Uterus (tissue), 4 donors: ENCODE data around the gene UGT1A6. TPM values are rescaled to one million over a fixed set of nuclear protein-coding genes. Genes with fewer than 3 reads are reported as not detected.

Experiments
- DNase-seq, 2 donors: peaks; one replicate each; pipeline ENCODE4 v3.0.0-alpha.2; 2019 to 2020
- H3K27ac ChIP-seq, 2 donors: fragments of 200-600 bp; sonication (generic); 1 replicate in 1 of 2; 2 replicates in 1 of 2; pipeline ENCODE4 v1.5.1; 2016 to 2018
- H3K27me3 ChIP-seq, 2 donors: fragments of 200-600 bp; sonication (generic); one replicate each; pipeline ENCODE4 v1.5.1; 2018 to 2019; ENCODE audit warnings: control low read depth in 1 of 2
- H3K36me3 ChIP-seq, 2 donors: fragments of 200-600 bp; sonication (generic); one replicate each; pipeline ENCODE4 v1.5.1; 2019; ENCODE audit warnings: control low read depth in 1 of 2
- H3K4me1 ChIP-seq, 2 donors: fragments of 200-600 bp; sonication (generic); one replicate each; pipeline ENCODE4 v1.5.1; 2018 to 2019; ENCODE audit warnings: control low read depth in 1 of 2
- H3K4me3 ChIP-seq, 2 donors: fragments of 200-600 bp; sonication (generic); 1 replicate in 1 of 2; 2 replicates in 1 of 2; pipeline ENCODE4 v1.5.1; 2018 to 2019; ENCODE audit warnings: mild to moderate bottlenecking in 1 of 2
- H3K9me3 ChIP-seq, 2 donors: fragments of 200-600 bp; sonication (generic); one replicate each; pipeline ENCODE4 v1.5.1; 2019; ENCODE audit warnings: control low read depth in 1 of 2
- POLR2A ChIP-seq, 2 donors: fragments of 450-650 bp; IDR thresholded peaks; one replicate each; pipeline ENCODE4 v1.6.1; 2016; ENCODE audit warnings: antibody characterized with exemption in 2 of 2, mild to moderate bottlenecking in 1 of 2, moderate library complexity in 1 of 2
- intact Hi-C: fragments of 100-400 bp; cut with DNase I; formaldehyde crosslinking; loops from one replicate; pipeline ENCODE4 v1.15.1; 2023; ENCODE audit warnings: low total_unique reads
- total RNA-seq, 4 donors: library from RNA; depleted of rRNA in 3 of 4; stranded (reverse); fragments of >200 nt in 3 of 4; gene quantifications; one replicate each; pipeline versions ENCODE4 v1.1.0 to v1.2.4, GENCODE V29; 2014 to 2023
- TF ChIP-seq, protein P1 (sequence below), 4 experiments: fragments of 200-600 bp in 2 of 4; fragments of 450-650 bp in 2 of 4; sonication (generic) in 2 of 4; IDR thresholded peaks; one replicate each; pipeline ENCODE4 v1.5.1; 2016 to 2019; ENCODE audit warnings: antibody characterized with exemption in 4 of 4, mild to moderate bottlenecking in 2 of 4, moderate library complexity in 1 of 4
- donor health status: DM: yes; HTN: yes; CAD: no.

The UGT1A6 gene
- total RNA-seq, 4 donors from 2014 or later, result not detected

DNA sequence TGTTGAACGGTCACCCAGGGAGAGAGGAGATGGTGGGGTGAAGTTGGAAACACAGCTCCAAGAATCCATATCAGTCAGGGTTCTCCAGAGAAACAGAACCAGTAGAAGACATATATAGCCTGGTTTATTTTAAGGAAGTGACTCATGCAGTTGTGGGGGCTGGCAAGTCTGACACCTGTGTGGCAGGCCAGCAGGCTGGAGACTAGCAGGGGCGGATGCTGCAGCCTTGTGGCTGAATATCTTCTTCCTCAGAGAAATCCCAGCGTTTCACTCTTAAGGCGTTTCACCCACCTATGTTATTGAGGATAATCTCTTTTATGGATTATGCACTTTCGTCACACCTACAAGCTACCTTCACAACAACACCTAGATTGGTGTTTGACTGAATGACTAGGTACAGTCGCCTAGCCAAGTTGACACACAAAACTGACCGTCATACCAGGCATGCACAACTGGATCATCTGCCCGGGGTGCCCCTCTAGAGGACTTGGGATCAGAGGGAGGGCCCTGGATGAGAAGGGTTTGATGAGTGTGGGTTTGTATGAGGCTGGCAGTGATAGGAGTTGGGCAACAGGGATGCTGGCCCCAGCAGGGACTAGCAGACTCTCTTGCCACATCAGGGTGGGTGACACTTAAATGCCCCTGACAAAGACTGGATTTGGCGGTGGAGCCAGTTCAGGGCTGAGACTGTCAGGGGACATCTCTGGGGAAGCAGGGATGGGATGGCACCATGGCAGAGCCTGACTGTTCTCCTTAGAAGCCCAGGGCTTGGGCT lies 108.9 kb downstream of the UGT1A6 start:
- no peak for DNase-seq
- intact Hi-C loops, result no loop called here
- H3K27ac ChIP-seq, result no peak overlapping the region
- TF ChIP-seq POLR2A (IDR thresholded peaks at IDR 0.05), result no peak
- TF ChIP-seq, protein P1, sequence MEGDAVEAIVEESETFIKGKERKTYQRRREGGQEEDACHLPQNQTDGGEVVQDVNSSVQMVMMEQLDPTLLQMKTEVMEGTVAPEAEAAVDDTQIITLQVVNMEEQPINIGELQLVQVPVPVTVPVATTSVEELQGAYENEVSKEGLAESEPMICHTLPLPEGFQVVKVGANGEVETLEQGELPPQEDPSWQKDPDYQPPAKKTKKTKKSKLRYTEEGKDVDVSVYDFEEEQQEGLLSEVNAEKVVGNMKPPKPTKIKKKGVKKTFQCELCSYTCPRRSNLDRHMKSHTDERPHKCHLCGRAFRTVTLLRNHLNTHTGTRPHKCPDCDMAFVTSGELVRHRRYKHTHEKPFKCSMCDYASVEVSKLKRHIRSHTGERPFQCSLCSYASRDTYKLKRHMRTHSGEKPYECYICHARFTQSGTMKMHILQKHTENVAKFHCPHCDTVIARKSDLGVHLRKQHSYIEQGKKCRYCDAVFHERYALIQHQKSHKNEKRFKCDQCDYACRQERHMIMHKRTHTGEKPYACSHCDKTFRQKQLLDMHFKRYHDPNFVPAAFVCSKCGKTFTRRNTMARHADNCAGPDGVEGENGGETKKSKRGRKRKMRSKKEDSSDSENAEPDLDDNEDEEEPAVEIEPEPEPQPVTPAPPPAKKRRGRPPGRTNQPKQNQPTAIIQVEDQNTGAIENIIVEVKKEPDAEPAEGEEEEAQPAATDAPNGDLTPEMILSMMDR (IDR thresholded peaks at IDR 0.05), result no peak
- no peaks in the 10 kb centered on the region for H3K36me3 ChIP-seq
- no peaks in the 10 kb centered on the region for H3K27me3 ChIP-seq
- H3K9me3 ChIP-seq, result no peaks in the 10 kb centered on the region
- H3K4me3 ChIP-seq, result no peak overlapping the region
- H3K4me1 ChIP-seq, result no peaks in the 10 kb centered on the region

DNA sequence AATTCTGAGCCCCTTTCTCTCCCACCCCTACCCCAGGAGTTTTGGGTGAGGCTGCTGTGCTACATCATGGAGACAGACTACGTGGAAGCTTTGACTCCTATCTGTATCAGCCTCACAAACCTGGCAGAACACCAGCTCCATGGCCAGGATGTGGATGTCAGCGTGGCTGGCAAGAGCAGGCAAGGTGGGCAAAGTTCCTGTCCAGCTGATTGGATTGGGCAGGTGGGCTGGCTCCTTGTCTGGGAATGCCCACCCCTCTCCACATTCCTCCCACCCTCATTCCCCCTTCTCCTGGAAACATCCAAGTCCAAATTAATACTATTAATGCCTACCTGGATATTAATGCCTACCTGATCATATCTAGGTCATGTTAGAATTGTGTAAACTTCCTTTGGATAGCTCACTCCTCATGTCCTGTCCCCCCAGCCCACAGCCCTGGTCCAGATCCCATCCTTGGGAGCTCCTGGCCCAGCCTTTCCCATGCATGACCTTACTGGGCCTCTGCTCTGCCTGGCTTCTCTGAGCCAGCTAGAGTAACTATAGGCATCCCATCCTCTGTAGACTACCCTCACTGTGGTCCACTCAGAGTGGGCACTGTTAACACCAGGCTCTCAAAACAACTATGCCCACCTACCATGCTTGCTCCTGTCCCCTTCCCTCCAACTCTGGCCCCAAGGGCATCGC lies 109.6 kb downstream of the UGT1A6 start:
- Histone ChIP-seq H3K27ac (no peak overlapping the region), H3K4me1 (no peaks in the 10 kb centered on the region), H3K27me3 (no peaks in the 10 kb centered on the region), H3K36me3 (no peaks in the 10 kb centered on the region), H3K9me3 (no peaks in the 10 kb centered on the region), H3K4me3 (no peak overlapping the region)
- TF ChIP-seq, protein P1 (IDR thresholded peaks at IDR 0.05), result no peak
- TF ChIP-seq POLR2A (IDR thresholded peaks at IDR 0.05), result no peak
- intact Hi-C loops, result no loop called here
- DNase-seq, result no peak

DNA sequence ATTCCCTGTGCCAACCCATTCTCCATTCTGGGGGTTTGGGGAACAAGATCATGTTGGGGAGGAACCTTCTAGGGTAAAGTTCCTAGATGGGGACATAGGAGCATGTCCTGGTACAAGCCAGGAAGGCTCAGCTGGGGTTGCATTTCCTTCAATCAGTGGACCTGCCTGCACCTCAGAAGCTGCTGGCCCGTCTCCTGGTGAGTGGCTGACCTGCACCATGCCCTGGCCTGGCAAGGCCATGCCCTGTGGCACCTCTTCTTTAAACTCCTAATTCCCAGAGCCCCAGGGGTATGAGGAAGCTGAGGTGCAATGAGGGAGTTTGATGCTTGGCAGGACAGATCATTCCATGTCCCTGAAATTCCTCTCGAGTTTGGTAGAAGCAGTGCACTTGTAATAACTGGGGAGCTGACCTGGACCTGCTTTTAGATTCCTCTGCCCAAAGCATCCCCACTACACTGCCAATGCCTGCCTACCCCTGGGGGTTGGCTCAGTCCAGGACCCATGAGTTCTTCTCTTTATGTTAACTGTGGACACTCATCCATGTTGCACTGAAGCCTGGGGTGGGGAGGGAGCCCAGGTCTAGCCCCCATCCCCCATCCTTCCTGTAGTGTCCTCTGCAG lies 110.7 kb downstream of the UGT1A6 start:
- Histone ChIP-seq H3K36me3 (no peaks in the 10 kb centered on the region), H3K27me3 (no peaks in the 10 kb centered on the region), H3K9me3 (no peaks in the 10 kb centered on the region), H3K4me3 (no peak overlapping the region), H3K27ac (no peak overlapping the region), H3K4me1 (no peaks in the 10 kb centered on the region)
- intact Hi-C loops, result no loop called here
- TF ChIP-seq, protein P1 (IDR thresholded peaks at IDR 0.05), result no peak
- no peak for TF ChIP-seq POLR2A (IDR thresholded peaks at IDR 0.05)
- DNase-seq, result no peak

DNA sequence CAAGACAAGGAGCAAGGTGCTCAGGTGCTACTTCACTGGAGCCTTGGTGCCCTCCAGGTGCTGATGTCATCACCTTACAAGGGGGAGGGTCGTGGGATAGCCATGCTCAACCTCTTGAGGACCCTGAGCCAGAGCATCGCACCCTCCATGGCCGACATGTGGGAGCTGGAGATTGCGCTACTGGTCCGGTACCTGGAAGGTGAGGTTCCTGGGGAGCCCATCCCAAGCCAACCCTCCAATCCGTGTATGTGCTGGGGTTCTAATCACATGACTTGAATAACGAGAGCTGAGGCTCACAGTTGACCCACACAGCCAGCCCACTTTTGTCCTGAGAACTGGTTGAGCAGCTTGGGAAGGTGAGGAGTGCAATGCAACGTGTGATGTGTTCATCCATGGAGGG lies 111.3 kb downstream of the UGT1A6 start:
- Histone ChIP-seq H3K27ac (no peak overlapping the region), H3K4me1 (no peaks in the 10 kb centered on the region), H3K27me3 (no peaks in the 10 kb centered on the region), H3K9me3 (no peaks in the 10 kb centered on the region), H3K4me3 (no peak overlapping the region), H3K36me3 (no peaks in the 10 kb centered on the region)
- no peak for DNase-seq
- intact Hi-C loops, result no loop called here
- TF ChIP-seq POLR2A (IDR thresholded peaks at IDR 0.05), result no peak
- TF ChIP-seq, protein P1 (IDR thresholded peaks at IDR 0.05), result no peak
